Parathyroid adenoma (tissue), 2 donors: ENCODE results near the gene LAMC3.

Experiments used
- H2AFZ ChIP-seq: fragments of 300-600 bp; sonication (generic); one replicate; pipeline ENCODE4 v1.7.0; 2017; ENCODE audit warnings: antibody characterized with exemption, mild to moderate bottlenecking
- H3K27ac ChIP-seq: fragments of 300-600 bp; sonication (generic); one replicate; pipeline ENCODE4 v1.7.0; 2017
- H3K27me3 ChIP-seq: fragments of 300-600 bp; sonication (generic); one replicate; pipeline ENCODE4 v1.7.0; 2017; ENCODE audit warnings: low read length; ENCODE audit not compliant: control insufficient read depth, insufficient read depth
- H3K36me3 ChIP-seq: fragments of 300-600 bp; sonication (generic); one replicate; pipeline ENCODE4 v1.7.0; 2017; ENCODE audit warnings: low read length; ENCODE audit not compliant: control insufficient read depth, insufficient read depth
- H3K4me1 ChIP-seq: fragments of 300-600 bp; sonication (generic); one replicate; pipeline ENCODE4 v1.7.0; 2017; ENCODE audit warnings: control low read depth
- H3K4me2 ChIP-seq: fragments of 300-600 bp; sonication (generic); one replicate; pipeline ENCODE4 v1.7.0; 2017; ENCODE audit warnings: low read length
- H3K4me3 ChIP-seq: fragments of 300-600 bp; sonication (generic); one replicate; pipeline ENCODE4 v1.7.0; 2017; ENCODE audit warnings: low read depth, low read length
- H3K79me2 ChIP-seq: fragments of 300-600 bp; sonication (generic); one replicate; pipeline ENCODE4 v1.7.0; 2017; ENCODE audit warnings: control low read depth
- H3K9ac ChIP-seq: fragments of 300-600 bp; sonication (generic); one replicate; pipeline ENCODE4 v1.7.0; 2017; ENCODE audit warnings: mild to moderate bottlenecking
- H3K9me3 ChIP-seq: fragments of 300-600 bp; sonication (generic); one replicate; pipeline ENCODE4 v1.7.0; 2017; ENCODE audit warnings: low read length; ENCODE audit not compliant: control insufficient read depth
- CTCF ChIP-seq: fragments of 300-600 bp; sonication (generic); IDR thresholded peaks from one replicate; pipeline ENCODE4 v1.7.0; 2017; ENCODE audit warnings: antibody characterized with exemption, mild to moderate bottlenecking
- donor health status: primary hyperparathyroidism.

LAMC3 gene

GRCh38 chr9:131018621-131019020 is 9.6 kb downstream of the LAMC3 start:
- Histone ChIP-seq H3K9me3 (no peaks in the 10 kb centered on the region), H3K9ac (no peak overlapping the region), H3K27ac (no peak overlapping the region), H3K4me1 (no peaks in the 10 kb centered on the region), H3K27me3 (no peaks in the 10 kb centered on the region), H3K4me3 (no peak overlapping the region), H2AFZ (no peak overlapping the region), H3K79me2 (no peaks in the 10 kb centered on the region), H3K36me3 (no peaks in the 10 kb centered on the region), H3K4me2 (no peak overlapping the region)
- TF ChIP-seq CTCF: no peak

- Histone ChIP-seq H2AFZ (no peak overlapping the region), H3K27ac (no peak overlapping the region), H3K9ac (no peak overlapping the region), H3K27me3 (no peaks in the 10 kb centered on the region), H3K4me3 (no peak overlapping the region), H3K4me2 (no peak overlapping the region), H3K79me2 (no peaks in the 10 kb centered on the region), H3K36me3 (no peaks in the 10 kb centered on the region), H3K4me1 (no peaks in the 10 kb centered on the region), H3K9me3 (no peaks in the 10 kb centered on the region)
- no peak for TF ChIP-seq CTCF
These were observed 10.6 kb downstream of the LAMC3 start for GRCh38 chr9:131019388-131020239.

- TF ChIP-seq CTCF: no peak
- Histone ChIP-seq H3K4me2 (no peak overlapping the region), H3K79me2 (no peaks in the 10 kb centered on the region), H3K27me3 (no peaks in the 10 kb centered on the region), H3K4me3 (no peak overlapping the region), H3K36me3 (no peaks in the 10 kb centered on the region), H2AFZ (no peak overlapping the region), H3K9ac (no peak overlapping the region), H3K9me3 (no peaks in the 10 kb centered on the region), H3K4me1 (no peaks in the 10 kb centered on the region), H3K27ac (no peak overlapping the region)
These were observed 11.4 kb downstream of the LAMC3 start for GRCh38 chr9:131020388-131020787.

GRCh38 chr9:131020862-131021261 is 11.9 kb downstream of the LAMC3 start:
- Histone ChIP-seq H3K36me3 (no peaks in the 10 kb centered on the region), H2AFZ (no peak overlapping the region), H3K4me3 (no peak overlapping the region), H3K4me1 (no peaks in the 10 kb centered on the region), H3K4me2 (no peak overlapping the region), H3K27me3 (no peaks in the 10 kb centered on the region), H3K79me2 (no peaks in the 10 kb centered on the region), H3K27ac (no peak overlapping the region), H3K9ac (no peak overlapping the region), H3K9me3 (no peaks in the 10 kb centered on the region)
- TF ChIP-seq CTCF: no peak

GRCh38 chr9:131021785-131022184 is 12.8 kb downstream of the LAMC3 start:
- no peaks in the 10 kb centered on the region for H3K9me3 ChIP-seq
- H3K27ac ChIP-seq: no peak overlapping the region
- no peak overlapping the region for H3K4me3 ChIP-seq
- no peak overlapping the region for H2AFZ ChIP-seq
- no peak for TF ChIP-seq CTCF
- no peaks in the 10 kb centered on the region for H3K79me2 ChIP-seq
- H3K4me1 ChIP-seq: no peaks in the 10 kb centered on the region
- no peak overlapping the region for H3K4me2 ChIP-seq
- H3K36me3 ChIP-seq: no peaks in the 10 kb centered on the region
- H3K27me3 ChIP-seq: no peaks in the 10 kb centered on the region
- no peak overlapping the region for H3K9ac ChIP-seq
